HG03095 (cell line): Measurements from ENCODE around the gene SEL1L2.
"Not testable (repeated sequence)": the region's sequence is repeated elsewhere in the genome, so short reads cannot be mapped to it uniquely, and the experiment has no call there.

Experiments
- ATAC-seq: cut with Tn5 transposase; IDR thresholded peaks from one replicate; pipeline ENCODE4 v1.9.1; 2021; ENCODE audit warnings: moderate library complexity; ENCODE audit not compliant: unreplicated experiment

Gene SEL1L2

GRCh38 chr20:13990465-13990864 lies at the start of gene SEL1L2:
SEL1L2 (minus strand) TSS chr20:13990614; CDS start chr20:13990534, 80 bp downstream.
- no peak for ATAC-seq

- ATAC-seq, result no peak
These were observed 46.2 kb upstream of the SEL1L2 start for GRCh38 chr20:14036567-14036966.

- ATAC-seq, result no peak
These were observed 42.9 kb upstream of the SEL1L2 start for GRCh38 chr20:14033310-14033709.

- ATAC-seq, result no peak
These were observed 40.6 kb upstream of the SEL1L2 start for GRCh38 chr20:14030991-14031390.

- ATAC-seq, result no peak
These were observed 22.3 kb upstream of the SEL1L2 start for GRCh38 chr20:14012671-14013070.

- ATAC-seq, result no peak
These were observed 18.8 kb upstream of the SEL1L2 start for GRCh38 chr20:14009208-14009607.

GRCh38 chr20:14005996-14006395 lies 15.6 kb upstream of the SEL1L2 start:
- no peak for ATAC-seq

GRCh38 chr20:14000917-14001316 lies 10.5 kb upstream of the SEL1L2 start:
- ATAC-seq, result no peak

GRCh38 chr20:13996265-13996664 lies 5.9 kb upstream of the SEL1L2 start:
- no peak for ATAC-seq

GRCh38 chr20:13995841-13996240 lies 5.4 kb upstream of the SEL1L2 start:
- ATAC-seq, result no peak

- no peak for ATAC-seq
These were observed 4.8 kb upstream of the SEL1L2 start, which contains the start of gene MACROD2 for GRCh38 chr20:13995086-13995665. MACROD2 (plus strand) TSS chr20:13995516.

GRCh38 chr20:13991955-13992354 lies 1.5 kb upstream of the SEL1L2 start:
- not testable (repeated sequence) for ATAC-seq

GRCh38 chr20:13991311-13991710 lies 897 bp upstream of the SEL1L2 start:
- ATAC-seq, result no peak

GRCh38 chr20:13984211-13984610 lies 6.2 kb downstream of the SEL1L2 start:
- ATAC-seq, result no peak

- no peak for ATAC-seq
These were observed 29.9 kb downstream of the SEL1L2 start for GRCh38 chr20:13960525-13960924.

- no peak for ATAC-seq
These were observed 30.3 kb downstream of the SEL1L2 start for GRCh38 chr20:13960119-13960518.

- no peak for ATAC-seq
These were observed 37.2 kb downstream of the SEL1L2 start for GRCh38 chr20:13953227-13953626.

GRCh38 chr20:13947719-13948118 lies 42.7 kb downstream of the SEL1L2 start:
- no peak for ATAC-seq

- no peak for ATAC-seq
These were observed 49.4 kb downstream of the SEL1L2 start for GRCh38 chr20:13941031-13941430.

- no peak for ATAC-seq
These were observed 53.4 kb downstream of the SEL1L2 start for GRCh38 chr20:13936781-13937576.

- ATAC-seq, result no peak
These were observed 55.2 kb downstream of the SEL1L2 start for GRCh38 chr20:13934992-13935894.
